ENCODE measurements around the gene DCAF5. TPM values are rescaled to one million over a fixed set of nuclear protein-coding genes. Genes with fewer than 3 reads are reported as not detected.

The DCAF5 gene
- total RNA-seq, 1 experiment from 2014 or later = 29.1 TPM

DNA sequence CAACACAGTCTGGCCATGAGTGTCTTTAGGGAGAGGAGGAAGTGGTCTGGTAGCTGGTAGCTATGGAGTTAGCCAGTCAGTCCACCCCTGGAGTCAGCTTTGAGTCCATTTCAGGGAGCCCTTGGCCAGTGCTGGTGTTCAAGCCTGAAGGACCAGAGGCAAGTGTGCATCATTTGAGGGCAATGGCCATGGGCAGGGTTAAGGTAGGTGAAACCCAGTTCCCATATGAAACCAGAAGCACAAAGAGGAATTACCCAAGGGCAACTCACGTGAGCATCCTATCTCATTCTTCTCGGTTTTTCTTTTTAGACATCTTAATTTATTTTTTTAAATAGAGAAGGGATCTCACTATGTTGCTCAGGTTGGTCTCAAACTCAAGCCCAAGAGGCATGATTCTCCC is 112.6 kb downstream of the DCAF5 start:
- Histone ChIP-seq H3K4me1 (replicated peaks; ENCODE audit: insufficient read depth) (peaks cover 32% of the 10 kb centered on the region), H3K4me3 (no peak overlapping the region), H3K79me2 (ENCODE audit: low read depth) (no peaks in the 10 kb centered on the region), H3K36me3 (ENCODE audit: low read depth) (no peaks in the 10 kb centered on the region), H3K9me2 (ENCODE audit: insufficient read depth) (no peaks in the 10 kb centered on the region), H4K20me1 (ENCODE audit: insufficient read depth) (no peaks in the 10 kb centered on the region), H3F3A (ENCODE audit: insufficient read depth, low read depth) (peaks cover 13% of the 10 kb centered on the region; the same call in 1 of the 2 replicates), H2AFZ (no peak overlapping the region), H3K4me2 (no peak overlapping the region), H3K27ac (no peak overlapping the region), H3K9me3 (ENCODE audit: insufficient read depth, low read depth) (no peaks in the 10 kb centered on the region), H3K27me3 (ENCODE audit: insufficient read depth, low read depth) (no peaks in the 10 kb centered on the region)
- intact Hi-C loops (cut with micrococcal nuclease; ENCODE audit: unreplicated experiment) = loop anchor here (5.0 kb wide), 1 partner anchor 52 kb away; no protein-coding TSS in a partner anchor
- ChIA-PET CTCF (no interaction called here), POLR2A (ENCODE audit: unreplicated experiment) (no interaction called here)
- no TSS peak for BruUV-seq (replicated peaks)
- no peak for TF ChIP-seq EZH2 (IDR thresholded peaks at IDR 0.05; ENCODE audit: low read depth)
- TF ChIP-seq, protein P1, sequence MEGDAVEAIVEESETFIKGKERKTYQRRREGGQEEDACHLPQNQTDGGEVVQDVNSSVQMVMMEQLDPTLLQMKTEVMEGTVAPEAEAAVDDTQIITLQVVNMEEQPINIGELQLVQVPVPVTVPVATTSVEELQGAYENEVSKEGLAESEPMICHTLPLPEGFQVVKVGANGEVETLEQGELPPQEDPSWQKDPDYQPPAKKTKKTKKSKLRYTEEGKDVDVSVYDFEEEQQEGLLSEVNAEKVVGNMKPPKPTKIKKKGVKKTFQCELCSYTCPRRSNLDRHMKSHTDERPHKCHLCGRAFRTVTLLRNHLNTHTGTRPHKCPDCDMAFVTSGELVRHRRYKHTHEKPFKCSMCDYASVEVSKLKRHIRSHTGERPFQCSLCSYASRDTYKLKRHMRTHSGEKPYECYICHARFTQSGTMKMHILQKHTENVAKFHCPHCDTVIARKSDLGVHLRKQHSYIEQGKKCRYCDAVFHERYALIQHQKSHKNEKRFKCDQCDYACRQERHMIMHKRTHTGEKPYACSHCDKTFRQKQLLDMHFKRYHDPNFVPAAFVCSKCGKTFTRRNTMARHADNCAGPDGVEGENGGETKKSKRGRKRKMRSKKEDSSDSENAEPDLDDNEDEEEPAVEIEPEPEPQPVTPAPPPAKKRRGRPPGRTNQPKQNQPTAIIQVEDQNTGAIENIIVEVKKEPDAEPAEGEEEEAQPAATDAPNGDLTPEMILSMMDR (conservative IDR thresholded peaks at IDR 0.05) = no peak
- no peak for DNase-seq

DNA sequence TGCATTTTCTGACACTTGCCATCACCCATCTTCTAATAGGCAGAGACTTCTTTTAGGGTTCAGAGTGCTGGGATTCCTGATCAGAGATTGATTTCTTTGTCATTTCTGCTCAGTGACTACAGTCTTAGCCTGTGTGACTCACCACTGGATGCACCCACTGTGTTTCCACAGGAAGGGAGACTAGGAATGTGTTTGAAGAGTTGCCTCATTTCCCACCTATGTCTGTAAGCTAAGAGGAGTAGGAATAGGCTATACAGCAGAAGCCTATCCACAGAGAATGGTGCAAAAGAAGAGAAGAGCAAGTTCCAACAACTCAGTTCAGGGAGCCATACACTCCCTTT is 113.7 kb downstream of the DCAF5 start:
- peak; percentile 15 to 87 for DNase-seq
- POLR2A ChIA-PET (ENCODE audit: unreplicated experiment) = no interaction called here
- intact Hi-C loops (cut with micrococcal nuclease; ENCODE audit: unreplicated experiment) = no loop called here

DNA sequence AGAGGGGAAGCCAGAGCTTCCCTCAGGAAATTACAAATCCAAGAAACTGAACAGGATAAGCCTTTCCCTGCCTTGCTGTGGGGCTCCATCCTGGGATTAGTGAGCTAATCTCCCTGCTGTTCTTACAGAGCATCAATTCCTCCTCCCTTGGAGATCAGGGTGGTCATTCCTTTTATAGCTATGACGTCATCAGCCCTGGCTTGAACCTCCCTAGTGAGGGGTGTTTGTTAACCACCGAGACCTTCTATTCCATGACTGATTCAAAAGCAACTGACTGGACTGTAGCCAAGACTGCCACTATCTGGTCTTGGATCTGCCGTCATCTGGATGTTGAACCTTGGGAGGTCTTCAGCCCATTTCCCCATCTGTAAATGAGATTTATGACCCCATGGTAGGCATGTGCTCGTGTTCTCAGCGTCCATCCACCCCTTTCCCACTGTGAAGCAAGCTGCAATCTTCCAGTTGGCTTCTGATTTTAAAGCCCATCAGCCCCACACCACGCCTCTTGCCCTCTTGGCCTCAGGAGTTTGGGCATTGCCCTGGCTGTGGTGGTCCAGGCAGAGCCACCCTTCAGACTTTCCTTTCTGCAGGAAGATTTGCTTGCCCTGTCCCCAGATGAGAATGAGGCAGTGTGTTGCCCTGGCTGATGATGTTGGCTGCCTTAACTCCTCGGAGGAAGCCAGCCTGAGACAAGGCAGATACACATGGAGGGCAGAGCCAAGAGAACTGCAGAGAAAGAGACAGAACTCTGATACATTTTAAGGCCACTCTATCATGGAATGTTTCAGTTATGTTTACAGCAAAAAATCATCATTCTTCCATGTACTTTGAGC is 114.2 kb downstream of the DCAF5 start:
- TF ChIP-seq, protein P1 (conservative IDR thresholded peaks at IDR 0.05) = no peak
- TF ChIP-seq EZH2 (IDR thresholded peaks at IDR 0.05; ENCODE audit: low read depth) = no peak
- DNase-seq = no peak
- Histone ChIP-seq H3K27me3 (ENCODE audit: insufficient read depth, low read depth) (no peaks in the 10 kb centered on the region), H3K4me2 (peak overlapping the region; percentile 7; the same call in 1 of the 2 replicates), H3K36me3 (ENCODE audit: low read depth) (no peaks in the 10 kb centered on the region), H3K9me2 (ENCODE audit: insufficient read depth) (no peaks in the 10 kb centered on the region), H3K4me1 (replicated peaks; ENCODE audit: insufficient read depth) (peaks cover 16% of the 10 kb centered on the region), H4K20me1 (ENCODE audit: insufficient read depth) (no peaks in the 10 kb centered on the region), H3K79me2 (ENCODE audit: low read depth) (no peaks in the 10 kb centered on the region), H3K4me3 (no peak overlapping the region), H3K9me3 (ENCODE audit: insufficient read depth, low read depth) (no peaks in the 10 kb centered on the region), H3F3A (ENCODE audit: insufficient read depth, low read depth) (peaks cover 13% of the 10 kb centered on the region; the same call in 1 of the 2 replicates), H3K27ac (peak overlapping the region; percentile 1; the same call in 1 of the 2 replicates), H2AFZ (no peak overlapping the region)
- CTCF ChIA-PET = interaction anchor here (0.6 kb wide), 1 partner anchor 832 kb away, joined by 3 read pairs; no protein-coding TSS in a partner anchor
- POLR2A ChIA-PET (ENCODE audit: unreplicated experiment) = interaction anchor here (0.6 kb wide), 1 partner anchor 13 kb away, joined by 3 read pairs; no protein-coding TSS in a partner anchor
- no TSS peak for BruUV-seq (replicated peaks)
- intact Hi-C loops (cut with micrococcal nuclease; ENCODE audit: unreplicated experiment) = no loop called here

More for the DNA sequence above, 113.7 kb downstream of the DCAF5 start:
- Histone ChIP-seq H3K36me3 (ENCODE audit: low read depth) (no peaks in the 10 kb centered on the region), H3K4me3 (no peak overlapping the region), H2AFZ (no peak overlapping the region), H3K9me2 (ENCODE audit: insufficient read depth) (no peaks in the 10 kb centered on the region), H3K4me1 (replicated peaks; ENCODE audit: insufficient read depth) (peaks cover 22% of the 10 kb centered on the region), H3K79me2 (ENCODE audit: low read depth) (no peaks in the 10 kb centered on the region), H3K27ac (peak overlapping the region; percentile 1; the same call in 1 of the 2 replicates), H3K4me2 (peak overlapping the region; percentile 7; the same call in 1 of the 2 replicates), H3K9me3 (ENCODE audit: insufficient read depth, low read depth) (no peaks in the 10 kb centered on the region), H3F3A (ENCODE audit: insufficient read depth, low read depth) (peaks cover 13% of the 10 kb centered on the region; the same call in 1 of the 2 replicates), H4K20me1 (ENCODE audit: insufficient read depth) (no peaks in the 10 kb centered on the region), H3K27me3 (ENCODE audit: insufficient read depth, low read depth) (no peaks in the 10 kb centered on the region)
- TF ChIP-seq, protein P1 (conservative IDR thresholded peaks at IDR 0.05) = no peak
- no peak for TF ChIP-seq EZH2 (IDR thresholded peaks at IDR 0.05; ENCODE audit: low read depth)
- no TSS peak for BruUV-seq (replicated peaks)
- CTCF ChIA-PET = no interaction called here
